Measurements from ENCODE around the gene ATP6V0B. TPM values are rescaled to one million over a fixed set of nuclear protein-coding genes. Genes with fewer than 3 reads are reported as not detected.

Gene ATP6V0B
- total and polyA plus RNA-seq, 2 of the 13 experiments (the other 11 are each of a cell fraction or from before 2014, with no cell fraction given), result 157 to 161 TPM

DNA sequence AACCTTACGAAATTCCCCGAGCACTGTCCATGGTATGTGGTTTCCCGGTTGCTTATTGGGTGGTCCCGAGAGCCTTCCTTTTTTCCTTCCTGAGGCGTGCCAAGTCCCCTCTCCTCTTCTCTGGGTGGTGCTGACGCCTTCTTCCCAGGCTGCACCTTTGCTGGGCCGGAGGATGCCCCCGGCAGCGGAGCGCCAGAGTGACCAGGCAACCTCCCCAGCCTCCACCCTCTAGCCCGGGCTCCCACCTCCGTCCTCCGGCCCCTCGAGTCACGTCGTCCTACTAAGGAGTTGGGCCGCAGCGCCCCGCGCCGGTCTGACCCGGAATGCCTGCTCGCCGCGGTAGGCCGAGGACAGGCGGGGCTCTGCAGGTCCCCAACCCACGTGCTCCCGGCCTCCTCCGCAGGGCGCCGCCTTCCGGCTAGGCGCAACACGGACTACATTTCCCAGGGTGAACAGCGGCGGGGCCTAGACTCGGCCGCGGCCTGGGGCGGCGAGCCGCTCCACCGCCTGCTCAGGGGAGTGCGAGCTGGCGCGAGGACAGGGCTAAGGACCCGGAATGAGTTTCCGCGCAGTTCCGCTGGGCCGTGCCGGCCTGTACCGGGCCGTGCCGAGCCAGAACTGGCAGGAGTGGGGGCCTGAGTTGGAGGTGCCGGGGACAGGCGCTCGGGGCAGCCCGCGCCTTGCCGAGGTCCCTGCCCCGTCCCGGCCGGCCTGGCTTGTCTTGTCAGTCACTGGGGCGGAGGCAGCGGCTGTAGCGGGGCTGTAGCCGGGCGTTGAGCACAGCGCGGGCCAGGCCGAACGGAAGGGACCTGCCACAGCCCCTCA is 28.3 kb upstream of the ATP6V0B start, which contains the start of gene IPO13 (continued):
- TF ChIP-seq KLF16 (CRISPR knock-in tag; IDR thresholded peaks at IDR 0.05) (peak in 1 of 2 experiments; percentile 88; a peak in 2 of 4 replicates), GTF2F1 (IDR thresholded peaks at IDR 0.05; ENCODE audit: low read length) (no peak), ZNF570 (CRISPR knock-in tag; IDR thresholded peaks at IDR 0.05; ENCODE audit: borderline replicate concordance) (no peak; the same call in 1 of the 2 replicates), ARNTL (CRISPR knock-in tag; IDR thresholded peaks at IDR 0.05) (peak; percentile 92), TOE1 (CRISPR knock-in tag; IDR thresholded peaks at IDR 0.05) (peak; percentile 77; the same call in 1 of the 2 replicates), AGO1 (IDR thresholded peaks at IDR 0.05; ENCODE audit: low read depth, low read length, poor library complexity, severe bottlenecking) (no peak), POLR2AphosphoS2 (IDR thresholded peaks at IDR 0.05; ENCODE audit: low read depth, low read length) (no peak), TBX2 (CRISPR knock-in tag; IDR thresholded peaks at IDR 0.05; ENCODE audit: borderline replicate concordance) (peak; percentile 89), RELA (CRISPR knock-in tag; IDR thresholded peaks at IDR 0.05) (0 out of 2 replicates have a peak, but pooled peaks have one; percentile 73), ZSCAN30 (CRISPR knock-in tag; IDR thresholded peaks at IDR 0.05) (no peak), CENPX (CRISPR knock-in tag; IDR thresholded peaks at IDR 0.05) (no peak), ZIK1 (CRISPR knock-in tag; IDR thresholded peaks at IDR 0.05; ENCODE audit: borderline replicate concordance, low read depth) (peak; percentile 46; the same call in 1 of the 2 replicates)
- TF ChIP-seq, protein P1, sequence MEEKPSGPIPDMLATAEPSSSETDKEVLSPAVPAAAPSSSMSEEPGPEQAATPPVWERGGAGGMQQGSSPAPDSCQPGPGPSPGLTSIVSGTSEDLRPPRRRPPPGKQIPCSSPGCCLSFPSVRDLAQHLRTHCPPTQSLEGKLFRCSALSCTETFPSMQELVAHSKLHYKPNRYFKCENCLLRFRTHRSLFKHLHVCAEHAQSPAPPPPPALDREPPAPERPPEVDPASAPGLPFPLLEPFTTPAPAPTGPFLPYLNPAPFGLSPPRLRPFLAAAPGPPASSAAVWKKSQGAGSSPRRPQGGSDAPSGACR (CRISPR knock-in tag; IDR thresholded peaks at IDR 0.05), result peak; percentile 53
- TF ChIP-seq, protein P2, sequence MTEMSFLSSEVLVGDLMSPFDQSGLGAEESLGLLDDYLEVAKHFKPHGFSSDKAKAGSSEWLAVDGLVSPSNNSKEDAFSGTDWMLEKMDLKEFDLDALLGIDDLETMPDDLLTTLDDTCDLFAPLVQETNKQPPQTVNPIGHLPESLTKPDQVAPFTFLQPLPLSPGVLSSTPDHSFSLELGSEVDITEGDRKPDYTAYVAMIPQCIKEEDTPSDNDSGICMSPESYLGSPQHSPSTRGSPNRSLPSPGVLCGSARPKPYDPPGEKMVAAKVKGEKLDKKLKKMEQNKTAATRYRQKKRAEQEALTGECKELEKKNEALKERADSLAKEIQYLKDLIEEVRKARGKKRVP (CRISPR knock-in tag; IDR thresholded peaks at IDR 0.05), result peak in 1 of 2 experiments; percentile 63; a peak in 2 of 4 replicates
- TF ChIP-seq, protein P3, sequence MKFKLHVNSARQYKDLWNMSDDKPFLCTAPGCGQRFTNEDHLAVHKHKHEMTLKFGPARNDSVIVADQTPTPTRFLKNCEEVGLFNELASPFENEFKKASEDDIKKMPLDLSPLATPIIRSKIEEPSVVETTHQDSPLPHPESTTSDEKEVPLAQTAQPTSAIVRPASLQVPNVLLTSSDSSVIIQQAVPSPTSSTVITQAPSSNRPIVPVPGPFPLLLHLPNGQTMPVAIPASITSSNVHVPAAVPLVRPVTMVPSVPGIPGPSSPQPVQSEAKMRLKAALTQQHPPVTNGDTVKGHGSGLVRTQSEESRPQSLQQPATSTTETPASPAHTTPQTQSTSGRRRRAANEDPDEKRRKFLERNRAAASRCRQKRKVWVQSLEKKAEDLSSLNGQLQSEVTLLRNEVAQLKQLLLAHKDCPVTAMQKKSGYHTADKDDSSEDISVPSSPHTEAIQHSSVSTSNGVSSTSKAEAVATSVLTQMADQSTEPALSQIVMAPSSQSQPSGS (CRISPR knock-in tag; IDR thresholded peaks at IDR 0.05), result peak; percentile 77
- TF ChIP-seq, protein P4, sequence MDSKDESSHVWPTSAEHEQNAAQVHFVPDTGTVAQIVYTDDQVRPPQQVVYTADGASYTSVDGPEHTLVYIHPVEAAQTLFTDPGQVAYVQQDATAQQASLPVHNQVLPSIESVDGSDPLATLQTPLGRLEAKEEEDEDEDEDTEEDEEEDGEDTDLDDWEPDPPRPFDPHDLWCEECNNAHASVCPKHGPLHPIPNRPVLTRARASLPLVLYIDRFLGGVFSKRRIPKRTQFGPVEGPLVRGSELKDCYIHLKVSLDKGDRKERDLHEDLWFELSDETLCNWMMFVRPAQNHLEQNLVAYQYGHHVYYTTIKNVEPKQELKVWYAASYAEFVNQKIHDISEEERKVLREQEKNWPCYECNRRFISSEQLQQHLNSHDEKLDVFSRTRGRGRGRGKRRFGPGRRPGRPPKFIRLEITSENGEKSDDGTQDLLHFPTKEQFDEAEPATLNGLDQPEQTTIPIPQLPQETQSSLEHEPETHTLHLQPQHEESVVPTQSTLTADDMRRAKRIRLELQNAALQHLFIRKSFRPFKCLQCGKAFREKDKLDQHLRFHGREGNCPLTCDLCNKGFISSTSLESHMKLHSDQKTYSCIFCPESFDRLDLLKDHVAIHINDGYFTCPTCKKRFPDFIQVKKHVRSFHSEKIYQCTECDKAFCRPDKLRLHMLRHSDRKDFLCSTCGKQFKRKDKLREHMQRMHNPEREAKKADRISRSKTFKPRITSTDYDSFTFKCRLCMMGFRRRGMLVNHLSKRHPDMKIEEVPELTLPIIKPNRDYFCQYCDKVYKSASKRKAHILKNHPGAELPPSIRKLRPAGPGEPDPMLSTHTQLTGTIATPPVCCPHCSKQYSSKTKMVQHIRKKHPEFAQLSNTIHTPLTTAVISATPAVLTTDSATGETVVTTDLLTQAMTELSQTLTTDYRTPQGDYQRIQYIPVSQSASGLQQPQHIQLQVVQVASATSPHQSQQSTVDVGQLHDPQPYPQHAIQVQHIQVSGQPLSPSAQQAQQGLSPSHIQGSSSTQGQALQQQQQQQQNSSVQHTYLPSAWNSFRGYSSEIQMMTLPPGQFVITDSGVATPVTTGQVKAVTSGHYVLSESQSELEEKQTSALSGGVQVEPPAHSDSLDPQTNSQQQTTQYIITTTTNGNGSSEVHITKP (CRISPR knock-in tag; IDR thresholded peaks at IDR 0.05; ENCODE audit: low read depth), result peak; percentile 65
- TF ChIP-seq, protein P5, sequence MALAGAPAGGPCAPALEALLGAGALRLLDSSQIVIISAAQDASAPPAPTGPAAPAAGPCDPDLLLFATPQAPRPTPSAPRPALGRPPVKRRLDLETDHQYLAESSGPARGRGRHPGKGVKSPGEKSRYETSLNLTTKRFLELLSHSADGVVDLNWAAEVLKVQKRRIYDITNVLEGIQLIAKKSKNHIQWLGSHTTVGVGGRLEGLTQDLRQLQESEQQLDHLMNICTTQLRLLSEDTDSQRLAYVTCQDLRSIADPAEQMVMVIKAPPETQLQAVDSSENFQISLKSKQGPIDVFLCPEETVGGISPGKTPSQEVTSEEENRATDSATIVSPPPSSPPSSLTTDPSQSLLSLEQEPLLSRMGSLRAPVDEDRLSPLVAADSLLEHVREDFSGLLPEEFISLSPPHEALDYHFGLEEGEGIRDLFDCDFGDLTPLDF (CRISPR knock-in tag; IDR thresholded peaks at IDR 0.05), result no peak
- TF ChIP-seq, protein P6, sequence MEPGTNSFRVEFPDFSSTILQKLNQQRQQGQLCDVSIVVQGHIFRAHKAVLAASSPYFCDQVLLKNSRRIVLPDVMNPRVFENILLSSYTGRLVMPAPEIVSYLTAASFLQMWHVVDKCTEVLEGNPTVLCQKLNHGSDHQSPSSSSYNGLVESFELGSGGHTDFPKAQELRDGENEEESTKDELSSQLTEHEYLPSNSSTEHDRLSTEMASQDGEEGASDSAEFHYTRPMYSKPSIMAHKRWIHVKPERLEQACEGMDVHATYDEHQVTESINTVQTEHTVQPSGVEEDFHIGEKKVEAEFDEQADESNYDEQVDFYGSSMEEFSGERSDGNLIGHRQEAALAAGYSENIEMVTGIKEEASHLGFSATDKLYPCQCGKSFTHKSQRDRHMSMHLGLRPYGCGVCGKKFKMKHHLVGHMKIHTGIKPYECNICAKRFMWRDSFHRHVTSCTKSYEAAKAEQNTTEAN (CRISPR knock-in tag; conservative IDR thresholded peaks at IDR 0.05), result peak; percentile 64

All from HepG2 (cell line).